Neural cell (in vitro differentiated cells): ENCODE data around the gene FAM186B. TPM values are rescaled to one million over a fixed set of nuclear protein-coding genes. Genes with fewer than 3 reads are reported as not detected.

Experiments
- H2AFZ ChIP-seq: fragments of 200-600, 300-800 bp; sonication (generic), shearing (Covaris generic); 2 replicates; pipeline ENCODE4 v1.6.0; 2014; ENCODE audit warnings: low read depth, mild to moderate bottlenecking, antibody characterized with exemption, low read length, moderate library complexity
- H3F3A ChIP-seq: fragments of 200-600 bp; shearing (Covaris generic); 2 replicates; pipeline ENCODE4 v1.6.1; 2016; ENCODE audit warnings: mild to moderate bottlenecking, moderate library complexity, mixed read lengths, antibody characterized with exemption, low read length; ENCODE audit not compliant: insufficient read depth, poor library complexity, severe bottlenecking
- H3K27ac ChIP-seq: fragments of 200-600, 300-800 bp; sonication (generic), shearing (Covaris generic); 2 replicates; pipeline ENCODE4 v1.5.1; 2014; ENCODE audit warnings: mild to moderate bottlenecking, low read length, moderate library complexity
- H3K27me3 ChIP-seq: fragments of 300-800, 200-600 bp; sonication (generic), shearing (Covaris generic); 2 replicates; pipeline ENCODE4 v1.6.0; 2014; ENCODE audit warnings: mild to moderate bottlenecking, low read depth, low read length, moderate library complexity; ENCODE audit not compliant: insufficient read depth
- H3K36me3 ChIP-seq: fragments of 300-800, 200-600 bp; sonication (generic), shearing (Covaris generic); 2 replicates; pipeline ENCODE4 v1.5.1; 2014; ENCODE audit warnings: mild to moderate bottlenecking, antibody characterized with exemption, low read length, moderate library complexity; ENCODE audit not compliant: insufficient read depth
- H3K4me2 ChIP-seq: fragments of 300-800, 200-600 bp; sonication (generic), shearing (Covaris generic); 2 replicates; pipeline ENCODE4 v1.6.0; 2014; ENCODE audit warnings: mild to moderate bottlenecking, low read length
- H3K4me3 ChIP-seq: fragments of 300-800, 200-600 bp; sonication (generic), shearing (Covaris generic); 2 replicates; pipeline ENCODE4 v1.5.1; 2014; ENCODE audit warnings: mild to moderate bottlenecking, low read length, moderate library complexity
- H3K79me2 ChIP-seq: fragments of 200-600 bp; shearing (Covaris generic); replicated peaks from 2 replicates; pipeline ENCODE4 v1.6.0; 2014; ENCODE audit warnings: mild to moderate bottlenecking, low read length, moderate library complexity; ENCODE audit not compliant: insufficient read depth
- H3K9ac ChIP-seq: fragments of 300-800, 200-600 bp; sonication (generic), shearing (Covaris generic); 2 replicates; pipeline ENCODE4 v1.6.1; 2016; ENCODE audit warnings: mild to moderate bottlenecking, low read length, mixed read lengths
- H3K9me2 ChIP-seq: fragments of 200-600 bp; shearing (Covaris generic); 2 replicates; pipeline ENCODE4 v1.6.1; 2016; ENCODE audit warnings: mild to moderate bottlenecking, low read length, mixed read lengths; ENCODE audit not compliant: insufficient read depth
- H3K9me3 ChIP-seq: fragments of 200-600, 300-800 bp; sonication (generic), shearing (Covaris generic); 2 replicates; pipeline ENCODE4 v1.6.1; 2016; ENCODE audit warnings: mild to moderate bottlenecking, mixed run types, low read length, moderate library complexity, mixed read lengths
- H4K20me1 ChIP-seq: fragments of 200-600 bp; shearing (Covaris generic); 2 replicates; pipeline ENCODE4 v1.6.1; 2016; ENCODE audit warnings: mild to moderate bottlenecking, mixed run types; ENCODE audit not compliant: insufficient read depth
- CTCF ChIP-seq: fragments of 450-650 bp; IDR thresholded peaks from 2 replicates; pipeline ENCODE4 v1.5.1; 2014; ENCODE audit warnings: antibody characterized with exemption, mild to moderate bottlenecking, moderate library complexity; ENCODE audit not compliant: poor library complexity, severe bottlenecking
- EP300 ChIP-seq: fragments of 450-650 bp; conservative IDR thresholded peaks from 2 replicates; pipeline ENCODE4 v1.6.1; 2014; ENCODE audit warnings: antibody characterized with exemption, mild to moderate bottlenecking, moderate library complexity; ENCODE audit not compliant: poor library complexity, severe bottlenecking
- EZH2 ChIP-seq: fragments of 200-600, 300-800 bp; shearing (Covaris generic), sonication (generic); IDR thresholded peaks from 2 replicates; pipeline ENCODE4 v1.6.1; 2014; ENCODE audit warnings: antibody characterized with exemption, low read length, borderline replicate concordance, mild to moderate bottlenecking; ENCODE audit not compliant: insufficient read depth, poor library complexity, severe bottlenecking
- MXI1 ChIP-seq: fragments of 450-650 bp; conservative IDR thresholded peaks from 2 replicates; pipeline ENCODE4 v1.6.1; 2014; ENCODE audit warnings: antibody characterized with exemption, mild to moderate bottlenecking; ENCODE audit not compliant: poor library complexity, severe bottlenecking
- POLR2AphosphoS5 ChIP-seq: IDR thresholded peaks from 2 replicates; pipeline ENCODE4 v1.6.1; 2012
- RAD21 ChIP-seq: fragments of 450-650 bp; conservative IDR thresholded peaks from 2 replicates; pipeline ENCODE4 v1.6.1; 2014; ENCODE audit warnings: antibody characterized with exemption, mild to moderate bottlenecking, moderate library complexity
- SMC3 ChIP-seq: fragments of 450-650 bp; conservative IDR thresholded peaks from 2 replicates; pipeline ENCODE4 v1.6.1; 2014; ENCODE audit warnings: antibody characterized with exemption, mild to moderate bottlenecking, moderate library complexity; ENCODE audit not compliant: poor library complexity
- TAF1 ChIP-seq: IDR thresholded peaks from 2 replicates; pipeline ENCODE4 v1.6.1; 2012; ENCODE audit warnings: low read depth
- polyA plus RNA-seq: library from polyadenylated mRNA; depleted of rRNA; stranded (reverse); fragments of >200 nt; gene quantifications from 2 replicates; pipeline ENCODE4 v1.2.3, GENCODE V29; 2014

The FAM186B gene
- polyA plus RNA-seq, 1 donor from 2014 or later, result not detected

DNA sequence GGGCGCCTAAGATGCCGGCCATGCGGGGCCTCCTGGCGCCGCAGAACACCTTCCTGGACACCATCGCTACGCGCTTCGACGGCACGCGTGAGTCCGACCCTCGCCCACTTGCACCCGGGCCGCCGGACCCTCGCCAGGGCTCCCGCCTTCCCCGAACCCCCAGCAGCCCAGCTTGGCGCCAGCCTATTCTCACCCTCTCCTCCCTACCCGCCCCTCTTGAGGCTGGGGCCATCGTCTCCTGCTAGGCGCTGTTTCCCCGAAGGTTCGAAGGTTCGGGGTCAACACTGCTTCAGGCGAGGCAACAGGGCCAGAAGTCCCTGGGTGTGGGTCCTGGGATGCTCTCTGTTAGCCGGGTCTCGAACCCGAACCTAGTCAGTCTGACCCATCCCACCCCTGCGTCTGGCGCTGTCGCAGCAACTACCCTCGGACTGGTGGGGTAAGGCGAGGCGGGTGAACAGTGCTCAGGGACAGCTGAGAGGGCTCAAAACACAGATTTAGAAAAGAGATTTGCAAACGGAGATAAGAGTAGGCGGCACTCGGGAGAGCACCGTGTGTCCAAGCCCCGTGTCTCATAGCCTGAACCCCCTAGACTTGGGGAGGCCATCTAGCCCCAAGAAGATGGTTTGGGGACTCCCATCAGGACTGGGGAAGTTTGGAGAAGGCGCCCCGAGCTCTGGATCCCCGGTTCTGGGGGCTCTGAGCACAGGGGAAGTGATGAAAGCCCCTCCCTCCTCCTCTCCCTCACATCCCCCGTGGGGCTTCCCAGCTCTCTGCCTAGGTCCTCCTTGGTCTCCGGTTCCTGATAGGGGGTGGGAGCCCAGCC is 65.8 kb downstream of the FAM186B start:
- Histone ChIP-seq H3F3A (no peaks in the 10 kb centered on the region), H3K4me2 (no peak overlapping the region)

DNA sequence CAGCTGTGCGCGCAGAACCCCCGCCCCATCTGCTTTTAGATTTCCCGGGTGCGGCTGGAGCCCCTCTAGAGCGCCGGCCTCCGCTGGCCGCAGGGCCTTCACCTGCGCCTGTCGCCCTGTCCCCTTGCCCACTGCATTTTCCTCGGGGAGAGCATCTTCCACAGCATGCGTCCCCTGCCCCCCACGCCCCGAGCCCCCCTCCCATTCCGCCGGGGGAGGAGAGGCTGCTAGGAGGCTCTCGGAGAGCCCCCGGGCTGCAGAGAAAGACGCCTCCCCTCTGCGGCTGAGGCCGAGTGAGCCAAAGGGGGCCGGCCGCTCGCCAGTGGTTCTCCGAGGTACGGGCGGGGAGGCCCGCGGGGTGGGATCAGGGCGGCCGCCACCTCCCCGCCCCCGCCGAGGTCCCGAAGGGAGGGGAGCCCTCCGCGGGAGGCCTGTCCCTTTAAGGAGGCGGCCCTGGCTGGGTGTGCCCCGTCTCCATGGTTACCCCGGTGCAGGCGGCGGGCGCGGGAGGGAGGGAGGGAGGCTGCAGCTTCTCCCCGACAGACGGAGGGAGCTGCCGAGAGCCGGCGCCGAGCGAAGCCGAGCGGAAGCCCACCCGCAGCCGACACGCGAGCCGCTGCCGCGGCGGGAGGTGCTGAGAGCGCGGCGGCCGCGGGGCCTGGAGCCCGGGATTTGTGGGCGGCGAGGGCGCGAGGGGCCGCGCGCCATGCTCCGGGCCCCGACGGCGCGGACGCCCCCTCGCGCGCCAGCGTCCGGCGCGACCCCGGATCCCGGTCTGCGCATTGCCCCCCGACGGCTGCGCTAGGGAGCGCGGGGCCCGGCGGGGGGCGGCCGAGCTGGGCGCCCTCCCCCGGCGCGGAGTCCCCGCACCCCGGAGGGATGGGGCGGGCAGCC is 66.7 kb downstream of the FAM186B start, which contains the start of gene KCNH3:
KCNH3 (plus strand) TSS at position 521 of the 894 bp plus-strand sequence. CDS start 387 bp downstream, outside the sequence.
- Histone ChIP-seq H3K27ac (no peak within 1 kb of the TSS), H3K27me3 (peaks cover 72% of the 10 kb centered on the region)

More for the DNA sequence above, 65.8 kb downstream of the FAM186B start:
- no peak overlapping the region for H3K4me3 ChIP-seq
- no peaks in the 10 kb centered on the region for H3K79me2 ChIP-seq
- no peaks in the 10 kb centered on the region for H3K9me2 ChIP-seq
- H3K27ac ChIP-seq, result no peak overlapping the region
- peaks cover 74% of the 10 kb centered on the region for H3K27me3 ChIP-seq
- no peak overlapping the region for H2AFZ ChIP-seq
- H3K9ac ChIP-seq, result no peak overlapping the region
- H3K36me3 ChIP-seq, result no peaks in the 10 kb centered on the region
- TF ChIP-seq RAD21, result no peak
- TF ChIP-seq MXI1, result no peak
- no peak for TF ChIP-seq POLR2AphosphoS5
- no peak for TF ChIP-seq TAF1
- no peak for TF ChIP-seq SMC3
- H3K9me3 ChIP-seq, result no peaks in the 10 kb centered on the region
- no peaks in the 10 kb centered on the region for H4K20me1 ChIP-seq

DNA sequence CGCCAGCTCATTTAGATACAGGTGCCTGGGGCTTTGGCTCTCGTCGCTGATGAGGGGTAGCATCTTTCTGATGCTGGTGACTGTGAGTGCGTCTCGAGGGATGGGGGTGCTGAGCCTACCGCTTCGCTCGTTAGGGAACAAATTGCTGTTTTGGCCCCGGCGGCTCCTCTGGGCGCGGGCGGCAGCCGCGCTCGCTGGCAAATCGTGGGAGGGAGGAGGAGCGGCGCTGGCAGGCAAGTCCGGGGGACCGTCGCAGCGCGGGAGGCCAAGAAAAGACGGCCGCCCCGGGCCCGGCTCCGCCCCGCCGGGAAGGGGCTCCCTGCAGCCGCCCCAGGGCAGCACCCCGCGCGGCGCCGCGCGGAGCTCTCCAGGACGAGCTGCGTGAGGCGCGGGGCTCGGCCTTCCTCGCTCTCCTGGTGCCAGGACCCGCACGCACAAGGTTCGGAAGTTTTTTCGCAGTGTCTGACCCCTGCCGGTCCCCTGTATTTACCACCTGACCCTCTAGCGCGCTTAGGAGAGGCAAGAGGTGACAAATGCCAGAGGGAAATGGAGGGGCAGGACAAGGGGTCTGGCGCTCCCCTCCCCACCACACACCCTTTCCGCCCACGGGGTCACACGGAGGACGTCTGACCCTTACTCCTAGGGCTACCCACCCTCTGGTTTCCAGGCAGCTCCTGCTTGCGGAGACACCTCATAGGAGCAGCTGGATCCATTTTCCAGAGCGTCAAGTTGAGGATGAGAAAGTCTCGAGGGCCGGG is 67.5 kb downstream of the FAM186B start:
- no peaks in the 10 kb centered on the region for H3K9me3 ChIP-seq
- H3K4me3 ChIP-seq, result peak overlapping the region; percentile 68
- no peaks in the 10 kb centered on the region for H3K9me2 ChIP-seq
- H3K27ac ChIP-seq, result no peak overlapping the region
- peaks cover 65% of the 10 kb centered on the region for H3K27me3 ChIP-seq
- no peaks in the 10 kb centered on the region for H4K20me1 ChIP-seq
- H3K79me2 ChIP-seq, result no peaks in the 10 kb centered on the region
- H3F3A ChIP-seq, result no peaks in the 10 kb centered on the region
- no peaks in the 10 kb centered on the region for H3K36me3 ChIP-seq
- TF ChIP-seq SMC3 (no peak), MXI1 (peak; percentile 25), CTCF (no peak), EP300 (no peak), EZH2 (no peak), POLR2AphosphoS5 (no peak), TAF1 (no peak)
- H3K4me2 ChIP-seq, result no peak overlapping the region
- no peak overlapping the region for H2AFZ ChIP-seq
- peak overlapping the region; percentile 50 for H3K9ac ChIP-seq

More for the DNA sequence above, 66.7 kb downstream of the FAM186B start, which contains the start of gene KCNH3:
- Histone ChIP-seq H3K36me3 (no peaks in the 10 kb centered on the region), H3K4me2 (no peak within 1 kb of the TSS), H3K79me2 (no peaks in the 10 kb centered on the region), H3K4me3 (peak within 1 kb of the TSS; percentile 68), H2AFZ (no peak within 1 kb of the TSS), H3K9me3 (no peaks in the 10 kb centered on the region), H4K20me1 (no peaks in the 10 kb centered on the region), H3F3A (no peaks in the 10 kb centered on the region), H3K9me2 (no peaks in the 10 kb centered on the region), H3K9ac (peak within 1 kb of the TSS; percentile 50)
- TF ChIP-seq EZH2, result no peak
- TF ChIP-seq POLR2AphosphoS5, result peak; percentile 21
